Spleen (tissue), 7 donors: Measurements from ENCODE around the gene TAF15.

Source experiments
- CTCF ChIP-seq, 11 experiments: fragments of 200-600 bp in 7 of 11; fragments of 450-650 bp in 4 of 11; sonication (generic) in 4 of 11; IDR thresholded peaks in 8 of 11; conservative IDR thresholded peaks in 3 of 11; 1 replicate in 7 of 11; 2 replicates in 4 of 11; pipeline versions ENCODE4 v1.4.0 to v1.8.0; 2016 to 2021; ENCODE audit warnings: antibody characterized with exemption in 11 of 11, inconsistent platforms in 4 of 11, mild to moderate bottlenecking in 1 of 11
- POLR2A ChIP-seq, 3 donors: fragments of 450-650 bp; IDR thresholded peaks; one replicate each; pipeline ENCODE4 v1.5.1; 2017; ENCODE audit warnings: antibody characterized with exemption in 3 of 3, mild to moderate bottlenecking in 1 of 3
- donor health status: DM: no; HTN: no; CAD: no; lungs with moderate emphysema.
- donor health status: DM: no; HTN: no; CAD: no.
- donor health status: DM: no; HTN: no; CAD: no.

GRCh38 chr17:35849469-35850348 lies 40.4 kb downstream of the TAF15 start:
- TF ChIP-seq POLR2A (IDR thresholded peaks at IDR 0.05): no peak
- peak; percentile 39 to 78 (median 69) for TF ChIP-seq CTCF (IDR thresholded peaks at IDR 0.05 in 8 of 11, conservative IDR thresholded peaks at IDR 0.05 in 3 of 11)
